Measurements from ENCODE around the gene TANGO2.

The TANGO2 gene

DNA sequence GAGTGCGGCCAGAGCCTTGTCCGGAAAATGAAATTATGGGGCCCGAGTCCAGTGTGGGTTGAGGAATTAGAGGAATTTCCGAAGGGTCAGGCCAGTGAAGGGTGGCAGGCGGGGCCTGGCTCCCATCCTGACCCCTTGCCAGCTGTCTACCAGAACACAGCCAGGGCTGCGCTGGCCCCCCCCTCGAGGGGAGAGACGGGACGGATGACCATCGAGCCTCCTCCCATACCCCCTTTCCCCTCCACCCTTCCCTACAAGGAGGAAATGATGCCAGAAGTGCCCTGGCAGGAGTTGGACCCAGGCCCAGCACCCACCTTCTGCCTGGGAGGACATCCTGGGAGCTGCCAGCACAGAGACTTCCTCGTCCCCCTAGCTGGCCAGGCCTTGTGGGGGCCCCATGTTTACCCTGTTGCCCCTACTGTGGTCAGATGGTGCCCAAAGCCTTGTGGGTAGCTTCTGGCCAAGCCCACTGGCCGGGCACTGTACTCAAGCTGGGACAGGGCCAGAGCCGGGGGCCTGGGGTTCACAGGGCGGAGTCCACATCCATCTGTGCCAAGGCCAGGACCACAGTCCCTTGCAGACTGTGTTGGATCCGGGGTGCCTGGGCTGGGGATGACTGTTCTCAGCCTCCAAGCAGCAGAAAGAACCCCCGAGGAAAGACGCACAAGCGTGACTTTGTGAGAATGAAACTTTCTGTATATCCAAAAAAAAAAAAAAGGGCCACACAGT is 25.1 kb upstream of the TANGO2 start:
- DNase-seq (ENCODE audit: low read depth, low spot score) = no peak

DNA sequence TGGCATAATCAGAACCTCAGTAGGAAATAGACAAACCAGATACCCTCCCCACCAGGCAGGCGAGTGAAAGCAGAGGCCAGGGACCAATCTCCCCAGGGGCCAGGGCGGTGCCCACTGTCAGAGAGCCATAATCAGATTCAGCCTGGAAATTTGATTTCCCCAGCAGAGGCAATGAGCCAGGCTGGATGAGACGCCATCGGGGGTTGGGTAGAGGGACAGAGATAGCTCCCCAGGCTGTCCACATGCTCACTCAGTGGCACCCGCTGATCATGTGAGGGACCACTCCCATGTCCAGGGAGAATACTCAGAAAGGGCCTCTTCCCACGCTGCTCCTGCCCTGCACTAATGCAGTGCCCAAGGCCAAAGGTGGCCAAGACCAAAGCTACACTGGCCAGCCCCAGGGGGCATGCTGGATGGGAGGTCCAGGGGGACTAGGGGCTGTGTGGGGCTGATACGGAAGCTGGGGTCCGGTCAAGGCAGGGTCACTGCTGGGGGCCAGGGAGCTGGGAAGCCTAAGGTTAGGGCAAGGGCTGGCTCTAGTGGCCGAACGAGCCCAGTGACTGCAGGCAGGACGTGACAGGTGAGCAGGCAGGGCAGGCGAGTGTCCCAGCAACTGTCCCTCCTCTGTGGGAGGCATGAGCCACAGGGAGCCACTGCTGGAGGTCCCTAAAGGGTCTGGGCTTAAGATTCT is 24.1 kb upstream of the TANGO2 start:
- DNase-seq (ENCODE audit: low read depth, low spot score) = no peak

DNA sequence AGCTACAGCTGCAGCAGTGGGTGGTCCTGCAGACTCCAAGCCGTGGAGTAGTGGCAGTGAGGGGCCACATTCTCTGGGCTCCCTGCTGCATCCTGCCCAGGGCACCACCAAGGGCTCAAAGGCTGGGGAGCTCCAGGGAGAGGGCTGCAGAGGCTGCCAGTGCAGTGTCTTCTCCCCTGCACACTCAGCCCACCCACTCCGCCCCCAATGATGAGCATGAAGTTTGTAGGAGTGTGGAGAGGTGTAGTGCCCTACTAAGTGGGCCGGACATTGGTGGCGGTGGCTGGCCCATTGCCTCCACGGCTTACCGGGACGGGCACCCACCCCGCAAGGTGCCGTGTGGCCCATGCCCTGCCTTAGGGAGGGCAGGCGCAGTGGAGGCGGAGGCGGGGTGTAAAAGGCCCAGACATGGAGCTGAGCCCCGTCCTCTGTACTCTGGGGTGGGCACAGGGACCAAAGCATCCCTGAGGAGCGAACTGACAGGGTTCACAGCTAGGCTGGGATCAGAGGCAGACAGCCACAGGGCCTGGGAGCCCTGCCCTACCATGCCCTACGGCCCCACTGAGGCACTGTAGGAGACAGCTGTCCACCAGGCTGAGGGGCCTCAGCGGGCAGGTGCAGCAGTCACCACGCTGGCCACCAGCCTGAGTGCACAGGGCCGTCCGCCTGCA is 23.2 kb upstream of the TANGO2 start:
- DNase-seq (ENCODE audit: low read depth, low spot score) = no peak

DNA sequence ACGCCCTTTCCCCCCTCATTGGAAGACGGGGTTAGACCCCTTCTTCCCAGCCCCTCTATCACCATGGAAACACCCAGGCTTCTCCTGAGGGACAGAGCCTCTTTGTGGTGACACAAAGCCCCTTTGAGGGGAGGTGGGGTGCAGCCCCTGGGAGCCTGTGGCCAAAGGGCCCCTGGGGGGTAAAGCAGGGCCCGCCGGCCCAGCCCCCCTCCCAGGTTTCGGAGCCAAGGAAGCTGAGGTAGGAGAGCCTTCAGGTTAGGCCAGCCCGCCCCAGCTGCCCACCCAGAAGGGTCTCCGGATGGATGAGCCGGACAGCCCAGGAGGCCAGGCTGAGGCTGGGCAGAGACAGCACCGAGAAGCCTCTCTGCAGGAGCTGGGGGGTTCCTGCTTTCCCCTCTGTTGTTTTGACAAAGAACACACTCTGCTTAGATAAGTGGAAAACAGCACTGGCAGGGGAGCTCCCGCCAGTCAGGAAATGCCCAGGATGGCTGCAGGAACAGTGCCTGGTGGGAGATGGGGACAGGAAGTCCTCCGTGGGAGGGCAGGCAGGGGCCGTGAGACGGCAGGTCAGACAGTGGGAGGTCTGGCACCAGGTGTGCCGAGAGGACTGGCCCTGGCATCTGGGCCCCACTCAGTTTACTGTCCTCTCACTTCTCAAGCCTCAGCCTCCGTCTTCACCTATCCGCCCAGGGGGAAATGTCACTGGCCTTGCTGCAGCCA is 22.5 kb upstream of the TANGO2 start:
- no peak for DNase-seq (ENCODE audit: low read depth, low spot score)

DNA sequence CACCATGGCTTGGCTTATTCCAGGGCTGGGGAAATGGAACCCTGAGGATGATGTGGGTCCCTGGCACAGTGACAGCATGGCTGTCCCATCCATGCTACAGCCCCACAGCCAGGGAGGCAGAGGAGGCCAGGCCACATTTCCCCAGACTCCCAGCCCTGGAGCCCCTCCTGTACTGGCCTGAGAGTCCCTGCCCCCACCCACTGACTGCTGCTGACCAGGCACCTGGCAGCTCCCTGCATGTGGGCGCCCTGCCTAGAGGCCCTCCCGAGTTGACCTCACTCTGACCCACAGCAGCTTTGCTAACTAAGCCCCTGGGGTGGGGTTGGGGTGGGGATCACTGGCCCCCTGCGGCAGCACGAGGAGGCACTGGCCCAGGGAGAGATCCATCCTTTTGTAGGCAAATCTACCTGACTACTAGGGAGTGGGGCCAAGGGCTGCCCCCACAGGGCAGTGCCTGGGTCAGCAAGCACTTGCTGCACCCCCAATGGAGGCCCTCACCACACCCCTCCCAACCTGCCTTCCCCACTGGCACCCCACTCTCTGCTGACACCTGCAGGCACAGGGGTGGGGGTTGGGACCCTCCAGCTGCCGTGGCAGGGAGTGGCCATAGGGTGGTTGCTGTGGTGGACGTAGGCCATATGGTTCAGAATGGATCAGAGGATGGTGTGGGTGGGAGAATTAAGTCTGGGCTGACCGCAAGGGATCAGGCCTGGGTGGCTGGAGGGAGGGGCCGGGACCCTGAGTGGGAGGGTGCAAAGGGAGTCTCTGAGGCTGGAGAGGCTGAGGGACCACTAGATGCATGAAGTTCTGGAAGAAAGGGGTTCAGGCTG is 21.7 kb upstream of the TANGO2 start:
- DNase-seq (ENCODE audit: low read depth, low spot score) = no peak

DNA sequence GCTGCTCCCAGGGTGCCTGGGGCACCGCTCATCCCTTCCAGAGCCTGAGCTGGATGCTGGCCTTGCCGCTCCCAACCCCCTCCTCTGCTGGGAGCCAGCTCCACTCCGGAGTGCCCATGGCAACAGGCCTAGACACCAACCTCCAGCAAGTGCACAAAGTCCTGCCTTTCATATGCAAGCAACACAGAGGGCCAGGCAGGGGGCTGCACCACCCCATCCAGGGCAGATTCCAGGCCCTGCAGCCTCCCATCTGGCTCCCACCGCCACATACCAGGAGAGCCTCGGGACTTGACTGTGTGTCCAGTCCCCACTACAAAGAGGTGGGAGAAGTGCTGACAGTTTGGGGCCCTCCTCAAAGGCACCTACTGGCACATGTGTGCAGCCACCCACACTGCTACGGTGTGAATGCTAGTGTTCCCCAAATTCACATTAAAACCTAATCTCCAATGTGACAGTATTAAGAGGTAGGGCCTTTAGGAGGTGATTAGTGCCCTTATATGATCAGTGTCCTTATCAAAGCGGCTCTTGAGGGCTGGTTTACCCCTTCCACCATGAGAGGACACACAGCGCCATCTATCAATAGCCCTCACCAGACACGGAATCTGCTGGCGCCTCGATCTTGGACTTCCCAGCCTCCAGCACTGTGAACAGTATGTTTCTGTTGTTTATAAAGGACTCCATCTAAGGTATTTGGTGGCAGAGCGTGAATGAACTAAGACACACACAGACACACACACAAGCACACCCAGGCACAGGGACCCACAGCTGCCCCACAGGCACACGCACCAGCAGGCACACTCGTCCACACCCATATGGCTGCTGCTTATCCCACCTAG is 20.4 kb upstream of the TANGO2 start:
- DNase-seq (ENCODE audit: low read depth, low spot score) = no peak

DNA sequence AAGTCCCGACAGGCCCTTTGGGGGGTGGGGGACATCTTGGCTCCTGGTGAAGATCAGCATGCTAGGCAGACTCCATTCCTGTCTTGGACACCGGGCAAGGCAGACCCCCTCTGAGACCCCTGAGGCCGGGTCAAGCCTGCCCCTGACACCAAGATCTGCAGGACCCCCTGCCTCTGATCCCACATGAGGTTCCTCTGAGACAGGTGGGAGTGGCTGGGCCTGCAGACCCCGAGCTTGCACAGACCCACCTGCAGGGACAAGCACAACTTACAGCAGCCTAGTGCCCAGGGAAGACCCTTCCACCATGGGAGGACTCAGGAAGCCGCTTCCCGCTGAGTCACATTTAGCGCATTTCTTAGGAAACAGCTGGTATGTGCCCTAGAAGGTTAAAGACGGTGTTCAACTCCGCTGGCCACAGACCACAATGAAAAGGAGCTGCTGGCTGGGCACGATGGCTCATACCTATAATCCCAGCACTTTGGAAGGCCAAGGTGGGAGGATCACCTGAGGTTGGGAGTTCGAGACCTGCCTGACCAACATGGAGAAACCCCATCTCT is 19.8 kb upstream of the TANGO2 start:
- DNase-seq (ENCODE audit: low read depth, low spot score) = no peak

DNA sequence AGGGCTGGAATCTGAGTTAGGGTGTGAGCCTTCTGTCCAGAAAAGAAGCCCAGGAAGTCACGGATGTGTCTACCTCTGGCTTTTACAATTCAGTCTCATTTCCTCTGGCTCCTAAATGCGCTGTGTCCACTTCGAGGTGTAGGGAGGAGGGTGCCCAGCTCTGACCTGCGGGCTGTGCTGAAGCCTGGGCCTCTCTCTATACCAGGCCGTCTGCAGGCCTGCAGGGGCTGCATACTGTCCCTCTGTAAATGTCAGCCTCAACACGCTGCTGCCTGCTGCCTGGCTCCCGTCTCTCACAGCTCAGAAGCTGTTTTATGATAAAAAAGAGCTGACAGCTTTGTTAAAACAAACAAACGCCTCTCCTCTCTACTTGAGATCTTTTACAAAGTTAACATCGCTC is 18.8 kb upstream of the TANGO2 start:
- DNase-seq (ENCODE audit: low read depth, low spot score) = no peak

DNA sequence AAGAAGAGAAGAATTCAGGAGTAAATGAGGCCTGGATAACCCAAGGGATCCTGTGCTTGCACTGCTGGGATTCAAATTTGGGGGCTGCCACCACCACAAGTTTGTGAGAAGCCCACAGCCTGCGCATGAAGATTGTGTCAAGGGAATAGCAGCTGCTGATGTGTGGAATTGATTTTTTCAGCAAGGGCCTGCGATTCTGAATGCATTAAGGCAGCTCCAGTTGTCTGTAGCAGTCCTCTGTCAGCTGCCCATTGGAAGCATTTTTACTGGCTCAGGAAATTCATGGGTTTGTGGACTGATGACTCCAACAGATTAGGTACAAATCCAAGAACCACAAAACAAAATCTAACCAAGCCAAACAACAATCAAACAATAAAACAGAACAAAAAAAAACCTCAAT is 18.3 kb upstream of the TANGO2 start:
- no peak for DNase-seq (ENCODE audit: low read depth, low spot score)

DNA sequence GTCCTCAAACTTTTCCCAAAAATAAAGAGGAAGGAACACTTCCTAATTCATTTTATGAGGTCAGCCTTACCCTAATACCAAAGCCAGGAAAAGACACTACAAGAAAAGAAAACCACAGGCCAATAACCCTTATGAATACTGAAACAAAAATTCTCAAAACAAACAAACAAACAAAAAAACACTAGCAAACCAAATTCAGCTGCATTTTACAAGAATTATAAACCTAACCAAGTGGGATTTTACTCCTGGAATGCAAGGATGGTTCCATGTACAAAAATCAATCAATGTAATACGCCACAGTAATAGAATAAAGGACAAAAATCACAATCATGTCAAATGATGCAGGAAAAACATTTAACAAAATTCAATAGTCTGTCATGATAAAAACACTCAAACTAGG is 17.6 kb upstream of the TANGO2 start:
- no peak for DNase-seq (ENCODE audit: low read depth, low spot score)

DNA sequence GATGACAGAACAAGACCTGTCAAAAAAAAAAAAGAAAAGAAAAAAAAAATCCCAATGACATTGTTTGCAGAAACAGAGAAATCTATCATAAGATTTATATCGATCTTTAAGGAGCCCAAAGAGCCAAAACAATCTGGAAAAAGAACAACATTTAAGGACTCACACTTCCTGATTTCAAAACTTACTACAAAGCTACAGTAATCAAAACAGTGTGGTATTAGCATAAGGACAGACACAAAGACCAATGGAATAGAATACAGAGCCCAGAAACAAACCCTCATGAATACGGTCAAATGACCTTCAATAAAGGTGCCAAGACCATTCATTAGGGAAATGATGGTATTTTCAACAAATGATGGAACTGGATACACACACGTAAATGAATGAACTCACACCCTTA is 16.4 kb upstream of the TANGO2 start:
- DNase-seq (ENCODE audit: low read depth, low spot score) = no peak

DNA sequence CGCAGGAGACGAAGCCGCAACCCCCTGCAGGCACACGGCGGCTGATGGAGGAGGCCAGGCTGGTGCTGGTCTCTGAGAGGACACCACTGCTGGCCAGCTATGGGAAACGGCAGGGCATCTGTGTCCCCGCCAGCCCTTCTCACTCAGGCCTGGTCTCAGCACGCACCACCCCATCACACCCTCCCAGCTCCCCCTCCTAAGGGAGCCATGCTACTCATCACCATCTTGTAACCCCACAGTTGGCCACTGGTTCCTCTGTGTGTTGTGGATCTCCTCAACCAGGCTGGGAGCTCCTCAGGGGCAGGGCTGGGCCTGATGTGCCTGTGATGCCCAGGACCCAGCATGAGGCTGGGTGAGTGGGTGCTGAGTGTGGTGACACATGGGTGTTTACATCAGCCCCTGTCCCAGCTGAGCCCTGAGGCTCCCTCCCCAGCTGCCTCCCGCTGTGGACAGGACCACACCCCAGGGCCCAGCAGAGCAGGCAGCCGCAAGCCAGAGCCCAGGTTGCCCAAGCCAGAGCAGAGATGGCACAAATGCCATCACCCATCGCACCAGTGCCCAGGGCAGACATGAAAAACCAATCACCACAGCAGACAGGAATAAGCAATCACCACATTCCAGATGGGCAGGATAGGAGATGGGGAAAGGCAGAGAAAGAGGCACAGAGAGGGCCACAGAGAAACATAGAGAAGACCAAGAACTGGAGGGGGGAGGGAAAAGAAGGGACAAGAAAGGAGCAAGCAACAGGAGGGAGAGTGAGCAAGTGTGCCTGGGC is 12.5 kb upstream of the TANGO2 start:
- no peak for DNase-seq (ENCODE audit: low read depth, low spot score)

DNA sequence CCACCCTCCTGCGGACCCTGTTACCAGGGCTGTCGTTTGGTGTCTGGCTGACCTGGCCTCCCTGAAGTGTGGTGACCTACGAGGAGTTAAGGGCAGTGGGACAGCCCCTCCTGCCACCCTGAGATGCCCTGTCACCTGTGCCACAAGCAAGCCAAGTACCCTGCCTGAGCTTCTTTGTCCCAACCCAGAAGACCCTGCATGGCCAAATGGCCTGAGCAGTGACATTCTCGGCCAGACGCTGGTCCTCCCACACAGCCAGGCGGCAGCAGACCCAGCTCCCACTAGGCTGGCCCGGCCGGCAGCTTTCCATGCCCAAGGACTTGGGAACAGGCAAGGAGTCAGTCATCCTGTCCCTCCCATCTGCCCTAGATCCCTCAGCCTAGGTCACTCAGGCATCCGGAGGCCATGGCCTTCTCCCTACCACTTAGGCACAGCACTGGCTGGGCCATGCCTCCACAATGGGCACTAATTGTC is 11.9 kb upstream of the TANGO2 start:
- DNase-seq (ENCODE audit: low read depth, low spot score) = no peak

DNA sequence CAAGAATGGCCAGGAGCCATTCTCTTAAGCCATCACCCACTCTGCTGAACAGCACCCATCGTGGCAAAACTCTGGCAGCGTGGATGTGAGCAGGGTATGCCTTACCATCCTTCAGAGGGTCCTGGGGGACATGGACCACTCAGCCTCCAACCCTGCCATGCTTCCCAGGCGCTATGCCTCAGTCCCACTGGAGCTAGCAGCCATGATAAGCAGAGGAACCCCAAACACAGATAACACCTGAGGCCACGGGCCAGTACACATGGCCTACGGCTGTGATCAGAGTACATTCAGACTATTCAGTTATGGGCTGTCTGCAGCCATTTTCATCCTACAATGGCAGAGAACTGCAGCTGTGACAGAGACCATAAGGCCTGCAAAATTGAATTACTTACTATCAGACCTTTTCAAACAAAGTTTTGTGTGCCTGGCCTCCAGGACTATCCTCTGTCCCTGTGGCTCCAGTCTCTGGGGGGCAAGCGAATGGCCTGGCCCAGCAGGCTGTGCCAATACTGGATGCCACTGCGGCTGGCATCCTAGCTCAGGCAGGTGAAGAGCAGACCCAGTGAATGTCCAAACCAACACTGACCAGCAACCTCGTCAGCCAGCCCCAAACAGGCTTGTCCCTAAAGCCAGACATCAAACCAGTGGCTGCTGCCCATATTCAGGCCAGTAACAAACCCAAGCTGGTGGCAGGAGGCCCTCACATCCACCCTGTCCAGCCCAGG is 11.2 kb upstream of the TANGO2 start:
- DNase-seq (ENCODE audit: low read depth, low spot score) = no peak

DNA sequence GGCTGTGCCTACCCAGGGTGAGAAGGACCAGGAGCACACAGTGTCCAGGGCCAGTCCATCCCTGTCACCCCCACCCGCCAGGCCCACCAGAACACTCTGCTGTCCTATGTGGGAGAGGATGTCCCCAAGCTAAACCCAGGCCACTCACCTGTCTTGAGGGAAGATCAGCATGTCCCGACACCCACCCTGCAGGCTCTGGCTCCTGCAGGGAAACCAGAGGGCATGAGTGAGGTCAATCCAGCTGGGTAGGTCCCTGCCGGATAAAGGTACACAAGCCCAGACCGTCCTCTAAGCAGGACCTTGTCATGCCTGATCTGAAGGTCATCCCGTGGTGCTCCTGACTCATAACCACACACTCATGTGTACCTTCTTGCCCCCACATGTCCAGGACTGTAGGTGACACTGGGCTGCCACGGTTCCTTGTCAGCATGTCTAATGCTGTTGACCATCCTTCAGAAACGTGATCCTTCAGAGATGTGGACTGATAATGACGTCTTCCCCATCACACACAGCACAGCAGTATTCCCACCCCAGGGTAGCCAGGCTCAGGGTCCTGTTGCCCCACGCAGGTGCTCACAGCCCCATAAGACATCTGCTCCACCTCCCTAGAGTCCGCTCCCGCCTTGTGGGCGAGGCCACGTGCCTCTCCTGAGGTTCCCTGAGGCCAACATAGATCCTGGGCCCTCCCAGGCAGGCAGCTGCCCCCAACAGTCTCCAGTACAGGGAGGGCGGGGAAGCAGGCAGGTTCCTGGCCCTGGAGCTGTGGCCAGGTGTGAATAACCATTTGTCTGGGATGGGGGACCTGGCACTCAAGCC is 10.4 kb upstream of the TANGO2 start:
- no peak for DNase-seq (ENCODE audit: low read depth, low spot score)

DNA sequence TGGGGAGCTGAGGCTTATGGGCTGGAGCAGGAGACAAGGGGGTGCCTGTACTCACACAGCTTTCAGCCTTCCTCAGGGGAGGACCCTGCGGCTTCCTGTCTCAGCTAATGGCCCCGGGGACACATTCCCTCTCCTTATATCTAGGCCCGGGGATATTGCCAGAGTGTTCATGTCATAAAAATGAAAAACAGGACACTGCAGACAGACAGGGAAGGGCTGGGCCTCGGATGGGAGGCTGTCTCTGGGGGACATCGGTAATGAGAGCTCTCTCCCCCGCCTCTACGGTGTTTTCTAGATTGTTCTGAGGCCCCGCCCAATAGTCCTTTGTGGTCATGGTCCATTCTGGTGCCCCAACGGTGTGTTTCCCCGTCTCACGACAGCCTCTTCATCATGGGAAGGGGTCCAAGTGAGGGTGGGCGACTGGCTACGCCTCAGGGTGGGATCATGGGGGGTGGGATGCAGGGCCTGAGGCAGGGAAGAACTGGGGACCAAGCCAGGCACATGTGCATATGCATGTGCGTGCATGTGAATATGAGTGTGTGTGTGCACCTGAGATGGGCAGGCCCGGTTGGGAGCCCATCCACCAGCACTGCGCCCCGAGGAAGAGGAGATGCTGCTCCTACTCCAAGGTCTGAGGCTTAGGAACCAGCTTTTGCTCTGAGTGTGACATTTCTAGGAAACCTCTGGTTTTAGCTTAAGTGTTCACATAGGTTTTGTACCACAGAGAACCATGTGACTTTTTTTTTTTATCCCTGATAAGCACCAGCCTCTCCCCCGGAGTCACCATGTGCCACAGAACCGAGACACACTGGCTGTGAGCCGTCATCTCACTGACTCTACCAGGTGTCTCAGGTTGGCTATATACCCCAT is 9.6 kb upstream of the TANGO2 start:
- DNase-seq (ENCODE audit: low read depth, low spot score) = no peak

All from smooth muscle cell of the brain vasculature (primary cell).